GM19468 (cell line): ENCODE measurements around the gene SCT.

ENCODE experiments used
- ATAC-seq: cut with Tn5 transposase; IDR thresholded peaks from one replicate; pipeline ENCODE4 v1.9.1; 2021; ENCODE audit warnings: mild to moderate bottlenecking, moderate library complexity, moderate number of reproducible peaks; ENCODE audit not compliant: unreplicated experiment; ENCODE audit errors: extremely low read depth

Gene SCT

GRCh38 chr11:612201-612960 lies 14.6 kb downstream of the SCT start:
- no peak for ATAC-seq

- ATAC-seq, result no peak
These were observed 15.7 kb downstream of the SCT start for GRCh38 chr11:611001-611996.

- no peak for ATAC-seq
These were observed 16.7 kb downstream of the SCT start for GRCh38 chr11:610146-610801.

- no peak for ATAC-seq
These were observed 17.6 kb downstream of the SCT start for GRCh38 chr11:609341-609811.

- ATAC-seq, result no peak
These were observed 18.2 kb downstream of the SCT start for GRCh38 chr11:608791-609251.

GRCh38 chr11:607971-608659 lies 18.9 kb downstream of the SCT start:
- no peak for ATAC-seq

- no peak for ATAC-seq
These were observed 19.8 kb downstream of the SCT start for GRCh38 chr11:607020-607780.

GRCh38 chr11:606245-606644 lies 20.7 kb downstream of the SCT start:
- ATAC-seq, result no peak

- no peak for ATAC-seq
These were observed 21.5 kb downstream of the SCT start for GRCh38 chr11:605286-606129.

- no peak for ATAC-seq
These were observed 23.8 kb downstream of the SCT start for GRCh38 chr11:603154-603553.

GRCh38 chr11:601573-602245 lies 25.3 kb downstream of the SCT start:
- no peak for ATAC-seq

GRCh38 chr11:598005-598680 lies 28.8 kb downstream of the SCT start:
- no peak for ATAC-seq

GRCh38 chr11:597166-597725 lies 29.7 kb downstream of the SCT start:
- no peak for ATAC-seq

- ATAC-seq, result no peak
These were observed 30.6 kb downstream of the SCT start for GRCh38 chr11:596374-596773.

GRCh38 chr11:595400-595799 lies 31.6 kb downstream of the SCT start:
- ATAC-seq, result no peak

GRCh38 chr11:593347-593746 lies 33.6 kb downstream of the SCT start:
- ATAC-seq, result no peak

- ATAC-seq, result no peak
These were observed 34.1 kb downstream of the SCT start for GRCh38 chr11:592918-593317.
